HepG2 (cell line): ENCODE results near the gene TSHZ1. TPM values are rescaled to one million over a fixed set of nuclear protein-coding genes. Genes with fewer than 3 reads are reported as not detected.

ENCODE experiments used
- ATAC-seq: fragments of 200-7000 bp; cut with Tn5 transposase; 3 replicates; pipeline ENCODE4 v1.9.1; 2020; ENCODE audit warnings: mild to moderate bottlenecking, moderate library complexity
- BruUV-seq: library from RNA; stranded (reverse); fragments of 400-500 nt; replicated peaks from 2 replicates; lab custom pipeline; 2021; lab: Mats Ljungman, UMichigan
- CTCF ChIA-PET: fragments of 300-600 bp; formaldehyde crosslinking; extraction: SDS; loops from one replicate; lab custom pipeline; 2021; ENCODE audit warnings: low total read pairs, inconsistent platforms, low intra/inter-chr PET ratio; lab: Yijun Ruan, JAX
- POLR2A ChIA-PET: fragments of 350-600 bp; sonication (Branson Sonifier 250); formaldehyde crosslinking; loops from one replicate; lab custom pipeline; 2020; ENCODE audit warnings: antibody characterized with exemption, inconsistent platforms; lab: Yijun Ruan, JAX
- DNase-seq: peaks from one replicate; pipeline ENCODE4 v3.0.0-alpha.2; 2015; ENCODE audit warnings: low spot score
- FAIRE-seq: peaks from 3 replicates; lab custom pipeline; 2011; peaks lifted over from hg19 to GRCh38; lab: Jason Lieb, UNC
- H2AFZ ChIP-seq: one replicate; pipeline ENCODE4 v1.6.1; 2011; ENCODE audit warnings: low read length, inconsistent platforms
- H3K27ac ChIP-seq: fragments of 300-600 bp; 3 replicates; pipeline ENCODE4 v1.8.0; 2011; ENCODE audit warnings: mixed run types, mild to moderate bottlenecking, mixed read lengths, low read length, inconsistent platforms; ENCODE audit not compliant: insufficient read depth; ENCODE audit errors: extremely low read length
- H3K27me3 ChIP-seq, 2 experiments: fragments of 200-600 bp in 1 of 2; 2 replicates in 1 of 2; 3 replicates in 1 of 2; pipeline versions ENCODE4 v1.6.0 to v1.8.0; 2011; ENCODE audit warnings: low read length in 2 of 2, mild to moderate bottlenecking in 2 of 2, moderate library complexity in 2 of 2, inconsistent platforms in 1 of 2; ENCODE audit not compliant: insufficient read depth in 2 of 2, control insufficient read depth in 1 of 2
- H3K36me3 ChIP-seq, 2 experiments: fragments of 200-600 bp in 1 of 2; replicated peaks in 1 of 2; 2 replicates in 1 of 2; 3 replicates in 1 of 2; pipeline versions ENCODE4 v1.5.1 to v1.8.0; 2011; ENCODE audit warnings: low read length in 2 of 2, inconsistent platforms in 1 of 2; ENCODE audit not compliant: insufficient read depth in 2 of 2, control insufficient read depth in 1 of 2
- H3K4me1 ChIP-seq: 2 replicates; pipeline ENCODE4 v1.5.1; 2012; ENCODE audit warnings: low read length, inconsistent platforms; ENCODE audit not compliant: insufficient read depth
- H3K4me2 ChIP-seq: 2 replicates; pipeline ENCODE4 v1.6.0; 2011; ENCODE audit warnings: low read depth, low read length, inconsistent platforms
- H3K4me3 ChIP-seq, 3 experiments: fragments of 200-600 bp in 1 of 3; sonication (generic), shearing (Covaris generic) in 1 of 3; replicated peaks in 1 of 3; 2 replicates each; pipeline ENCODE4 v1.5.1; 2011 to 2016; ENCODE audit warnings: low read length in 3 of 3, inconsistent platforms in 2 of 3, low read depth in 2 of 3, mild to moderate bottlenecking in 2 of 3, control low read depth in 1 of 3, mixed read lengths in 1 of 3; ENCODE audit not compliant: insufficient read depth in 1 of 3
- H3K79me2 ChIP-seq: one replicate; pipeline ENCODE4 v1.6.1; 2011; ENCODE audit warnings: low read length, inconsistent platforms; ENCODE audit not compliant: insufficient read depth
- H3K9ac ChIP-seq: 2 replicates; pipeline ENCODE4 v1.6.0; 2011; ENCODE audit warnings: mild to moderate bottlenecking, low read depth, low read length, inconsistent platforms; ENCODE audit not compliant: insufficient read depth
- H3K9me3 ChIP-seq: 2 replicates; pipeline ENCODE4 v1.5.1; 2012; ENCODE audit warnings: mild to moderate bottlenecking, low read length
- H4K20me1 ChIP-seq: 2 replicates; pipeline ENCODE4 v1.6.0; 2011; ENCODE audit warnings: inconsistent platforms, mild to moderate bottlenecking, low read length, moderate library complexity; ENCODE audit not compliant: insufficient read depth
- HNF4A ChIP-seq: sonication (generic); formaldehyde crosslinking; IDR thresholded peaks from 2 replicates; pipeline ENCODE4 v1.4.0; 2020; ENCODE audit warnings: missing genetic modification reagents
- ZMYM2 ChIP-seq: sonication (generic); formaldehyde crosslinking; IDR thresholded peaks from 2 replicates; pipeline ENCODE4 v1.8.0; 2022; ENCODE audit warnings: mild to moderate bottlenecking, missing genetic modification reagents
- ZNF570 ChIP-seq: sonication (generic); formaldehyde crosslinking; IDR thresholded peaks from 2 replicates; pipeline ENCODE4 v1.4.0; 2020; ENCODE audit warnings: mild to moderate bottlenecking, missing genetic modification reagents, borderline replicate concordance
- ZNF574 ChIP-seq: sonication (generic); formaldehyde crosslinking; IDR thresholded peaks from 2 replicates; pipeline ENCODE4 v1.4.0; 2020; ENCODE audit warnings: missing genetic modification reagents
- ZNF740 ChIP-seq: sonication (generic); formaldehyde crosslinking; IDR thresholded peaks from 2 replicates; pipeline ENCODE4 v1.4.0; 2020; ENCODE audit warnings: missing genetic modification reagents
- WGBS: methylation state at CpG from one replicate; pipeline ENCODE4 v1.1.6; 2017; ENCODE audit warnings: low lambda C conversion rate; 5-methylcytosine and 5-hydroxymethylcytosine counted together
- in situ Hi-C: cut with HindIII; loops from 2 replicates; pipeline ENCODE4 v1.10.0; 2017; ENCODE audit warnings: low pct_unique_long_range_greater_than_20kb; ENCODE audit not compliant: extremely low pct_ligation_motif_present
- intact Hi-C: fragments of 100-400 bp; cut with micrococcal nuclease; formaldehyde crosslinking; loops from one replicate; pipeline ENCODE4 v1.10.0; 2022; ENCODE audit not compliant: unreplicated experiment
- polyA plus RNA-seq, 8 experiments: library from polyadenylated mRNA; depleted of rRNA in 3 of 8; stranded (reverse) in 7 of 8; unstranded in 1 of 8; fragments of >200 nt; fragmentation: Illumina TruSeq in 4 of 8; extraction: Trizol in 4 of 8; gene quantifications; 2 replicates each; pipeline versions ENCODE4 v1.2.1 to v1.2.3, GENCODE V29; 2011 to 2016; ENCODE audit warnings: low read depth in 4 of 8, missing spikeins in 1 of 8, mixed read lengths in 1 of 8; ENCODE audit not compliant: insufficient read depth in 1 of 8
- total RNA-seq, 5 experiments: library from RNA; depleted of rRNA; stranded (reverse); fragments of >200 nt; fragmentation: Illumina TruSeq; extraction: Trizol; gene quantifications; 2 replicates each; pipeline ENCODE4 v1.2.3, GENCODE V29; 2016; ENCODE audit warnings: low read depth in 1 of 5

Gene TSHZ1
- total and polyA plus RNA-seq, 2 of the 13 experiments (the other 11 are each of a cell fraction or from before 2014, with no cell fraction given), result 2.5 to 2.7 TPM

- Histone ChIP-seq H3K36me3 (peaks cover 0 to 6% of the 10 kb centered on the region in 2 experiments; a peak in 1 of 5 replicates), H3K79me2 (peaks cover 3% of the 10 kb centered on the region), H3K9ac (no peak overlapping the region), H3K4me3 (no peak overlapping the region), H3K27me3 (no peaks in the 10 kb centered on the region), H3K4me2 (no peak overlapping the region), H2AFZ (no peak overlapping the region), H3K9me3 (peaks cover 13% of the 10 kb centered on the region), H4K20me1 (no peaks in the 10 kb centered on the region), H3K27ac (no peak overlapping the region), H3K4me1 (no peaks in the 10 kb centered on the region)
- peak; percentile 68; the same call in 1 of the 2 replicates for TF ChIP-seq ZNF574 (CRISPR knock-in tag)
- no peak for TF ChIP-seq ZNF740 (CRISPR knock-in tag)
- in situ Hi-C loops (no loop called here), intact Hi-C loops (loop anchor here (5.0 kb wide), 1 partner anchor 78 kb away; no protein-coding TSS in a partner anchor)
- ChIA-PET POLR2A (no interaction called here), CTCF (no interaction called here)
- no peak for DNase-seq
- 94% methylated on average over 10 of the region's 10 CpGs for WGBS
- no peak for FAIRE-seq
- no peak for ATAC-seq
- no TSS peak for BruUV-seq
Measured at GRCh38 chr18:75240433-75240832, 29.8 kb downstream of the TSHZ1 start.

- BruUV-seq, result no TSS peak
Measured at GRCh38 chr18:75241705-75242104, 31.1 kb downstream of the TSHZ1 start.

More at GRCh38 chr18:75241705-75242104, 31.1 kb downstream of the TSHZ1 start:
- peak; percentile 39; the same call in 1 of the 2 replicates for TF ChIP-seq HNF4A (CRISPR knock-in tag)
- TF ChIP-seq ZMYM2 (CRISPR knock-in tag), result peak; percentile 70; the same call in 1 of the 2 replicates
- TF ChIP-seq ZNF570 (CRISPR knock-in tag), result no peak
- Histone ChIP-seq H4K20me1 (no peaks in the 10 kb centered on the region), H3K4me2 (no peak overlapping the region), H3K4me3 (no peak overlapping the region), H3K9me3 (peaks cover 13% of the 10 kb centered on the region), H3K4me1 (0 out of 2 replicates have a peak, but pooled peaks cover 1% of the 10 kb centered on the region), H3K27ac (no peak overlapping the region), H2AFZ (no peak overlapping the region), H3K36me3 (no peaks in the 10 kb centered on the region), H3K27me3 (no peaks in the 10 kb centered on the region), H3K79me2 (peaks cover 3% of the 10 kb centered on the region), H3K9ac (no peak overlapping the region)
- intact Hi-C loops, result loop anchor here (5.0 kb wide), 1 partner anchor 79 kb away; no protein-coding TSS in a partner anchor
- POLR2A ChIA-PET, result no interaction called here
- CTCF ChIA-PET, result no interaction called here
- FAIRE-seq (no peak), DNase-seq (peak; percentile 29), ATAC-seq (no peak)
- 59% methylated on average over 1 of the region's 1 CpG for WGBS
- in situ Hi-C loops, result no loop called here
